Choroid plexus epithelial cell (primary cell): ENCODE results near the gene GNAT3.

Experiments
- DNase-seq: peaks from one replicate; pipeline ENCODE4 v3.0.0-alpha.2; 2010; ENCODE audit warnings: low read depth
- H3K4me3 ChIP-seq: 2 replicates; pipeline ENCODE4 v1.5.1; 2011; ENCODE audit warnings: low read depth, mild to moderate bottlenecking, control low read depth, low read length, moderate library complexity
- TF ChIP-seq, protein P1 (sequence below): conservative IDR thresholded peaks from 2 replicates; pipeline ENCODE4 v1.5.1; 2011; ENCODE audit warnings: low read depth, mild to moderate bottlenecking, control low read depth, inconsistent platforms, low read length, moderate library complexity

GNAT3 gene

DNA sequence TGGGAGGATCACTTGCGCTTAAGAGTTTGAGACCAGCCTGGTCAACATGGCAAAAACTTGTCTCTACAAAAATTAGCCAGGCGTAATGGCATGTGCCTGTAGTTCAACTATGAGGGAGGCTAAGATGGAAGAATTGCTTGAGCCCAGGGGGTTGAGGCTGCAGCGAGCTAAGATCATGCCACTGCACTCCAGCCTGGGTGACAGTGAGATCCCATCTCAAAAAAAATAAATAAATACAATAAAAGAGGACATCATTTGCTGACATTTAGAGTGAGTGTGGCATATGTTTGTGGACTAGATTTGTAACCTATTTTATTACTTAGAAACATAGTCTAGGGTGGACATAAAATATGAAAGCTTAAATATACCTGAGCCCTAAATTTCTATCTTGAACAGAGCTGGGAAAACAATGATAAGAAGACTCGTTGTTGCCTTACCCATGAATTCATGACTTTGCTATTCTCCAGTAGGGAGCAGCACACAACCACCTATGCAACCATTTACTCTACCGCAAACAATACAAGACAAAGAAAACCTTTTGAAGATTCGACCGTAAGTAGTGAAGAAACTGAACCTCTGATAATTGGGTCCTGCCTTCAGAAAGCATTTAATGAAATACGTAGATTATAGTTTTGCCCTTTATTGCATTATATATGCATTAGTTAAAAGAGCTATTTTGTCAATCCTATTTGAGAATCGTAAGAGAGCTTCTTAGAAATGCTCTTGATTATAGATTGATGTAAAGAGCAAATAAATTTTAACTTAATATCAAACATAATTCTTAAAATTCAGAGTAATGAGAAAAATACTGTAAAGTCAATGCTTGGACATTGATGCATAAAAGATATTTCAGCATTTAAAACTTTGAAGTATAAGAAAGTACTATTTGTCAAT, 83.5 kb downstream of the GNAT3 start:
- H3K4me3 ChIP-seq: no peak overlapping the region
- DNase-seq: peak; percentile 90
- TF ChIP-seq, protein P1, sequence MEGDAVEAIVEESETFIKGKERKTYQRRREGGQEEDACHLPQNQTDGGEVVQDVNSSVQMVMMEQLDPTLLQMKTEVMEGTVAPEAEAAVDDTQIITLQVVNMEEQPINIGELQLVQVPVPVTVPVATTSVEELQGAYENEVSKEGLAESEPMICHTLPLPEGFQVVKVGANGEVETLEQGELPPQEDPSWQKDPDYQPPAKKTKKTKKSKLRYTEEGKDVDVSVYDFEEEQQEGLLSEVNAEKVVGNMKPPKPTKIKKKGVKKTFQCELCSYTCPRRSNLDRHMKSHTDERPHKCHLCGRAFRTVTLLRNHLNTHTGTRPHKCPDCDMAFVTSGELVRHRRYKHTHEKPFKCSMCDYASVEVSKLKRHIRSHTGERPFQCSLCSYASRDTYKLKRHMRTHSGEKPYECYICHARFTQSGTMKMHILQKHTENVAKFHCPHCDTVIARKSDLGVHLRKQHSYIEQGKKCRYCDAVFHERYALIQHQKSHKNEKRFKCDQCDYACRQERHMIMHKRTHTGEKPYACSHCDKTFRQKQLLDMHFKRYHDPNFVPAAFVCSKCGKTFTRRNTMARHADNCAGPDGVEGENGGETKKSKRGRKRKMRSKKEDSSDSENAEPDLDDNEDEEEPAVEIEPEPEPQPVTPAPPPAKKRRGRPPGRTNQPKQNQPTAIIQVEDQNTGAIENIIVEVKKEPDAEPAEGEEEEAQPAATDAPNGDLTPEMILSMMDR: peak; percentile 77

DNA sequence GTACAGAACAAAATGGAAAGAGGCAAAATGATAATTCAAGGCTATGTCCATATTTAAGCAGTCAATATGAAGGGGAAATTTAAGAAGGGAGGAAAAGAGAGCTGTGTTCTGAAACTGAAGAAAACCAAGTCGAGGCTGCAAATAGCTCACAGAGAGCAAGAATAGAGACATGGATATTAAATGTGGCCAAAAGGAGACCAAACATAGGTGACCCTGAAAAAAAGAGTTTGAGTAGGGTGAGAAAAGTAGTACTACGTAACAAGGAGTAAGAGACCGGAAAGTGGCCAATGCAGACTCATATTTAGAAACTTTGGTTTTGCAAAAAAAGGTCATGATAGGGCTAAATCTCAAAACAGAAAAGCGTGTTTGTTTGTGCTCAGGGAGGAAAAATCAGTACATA, 84.6 kb downstream of the GNAT3 start:
- no peak overlapping the region for H3K4me3 ChIP-seq
- TF ChIP-seq, protein P1: no peak
- DNase-seq: no peak

DNA sequence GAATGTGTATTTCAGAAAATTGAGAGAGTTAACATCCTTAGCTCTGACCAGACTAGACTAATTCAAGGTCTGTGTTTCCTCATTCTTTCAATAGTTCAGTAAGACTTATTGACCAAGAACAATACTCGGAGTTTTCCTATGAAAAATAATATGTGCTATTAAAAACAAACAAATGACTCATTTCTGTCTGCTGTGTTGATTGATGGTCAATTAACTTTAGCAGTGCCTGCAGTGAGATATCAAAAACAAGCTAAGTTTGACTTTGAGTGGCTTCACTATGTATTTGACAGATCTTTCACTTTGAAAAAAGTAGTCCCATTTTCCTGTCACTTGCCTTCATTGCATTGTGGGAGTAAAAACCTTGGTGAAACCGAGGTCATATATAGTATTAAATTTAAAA, 91.0 kb downstream of the GNAT3 start:
- TF ChIP-seq, protein P1: no peak
- no peak for DNase-seq
- no peak overlapping the region for H3K4me3 ChIP-seq

DNA sequence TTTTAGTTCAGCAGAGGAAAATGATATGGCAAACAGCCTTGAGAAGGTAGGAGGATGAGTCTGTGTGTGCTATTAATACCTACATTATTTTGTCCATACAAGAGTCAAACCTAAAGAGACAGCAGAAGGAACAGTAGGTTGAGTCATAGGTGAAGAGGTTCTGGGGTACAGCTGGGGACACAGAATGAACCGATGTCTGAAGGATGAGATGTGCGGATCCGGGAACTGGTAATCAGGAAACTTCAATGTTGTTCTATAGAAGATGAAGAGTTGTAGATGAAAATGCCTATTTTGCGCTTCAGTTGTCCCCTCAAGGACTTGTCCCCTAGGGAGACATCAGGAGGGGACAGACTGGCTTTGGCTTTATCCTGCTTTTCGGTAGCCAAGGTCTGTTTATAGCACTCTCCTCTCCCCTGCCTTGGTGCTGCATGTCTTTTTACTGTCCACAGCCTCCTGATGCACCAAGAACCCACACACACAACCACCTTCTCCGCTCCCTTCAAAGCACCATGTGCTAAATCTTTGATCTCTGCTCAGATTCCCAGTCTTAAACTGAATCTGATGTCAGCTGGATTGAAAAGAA, 94.6 kb downstream of the GNAT3 start:
- no peak for DNase-seq
- H3K4me3 ChIP-seq: no peak overlapping the region
- TF ChIP-seq, protein P1: no peak

DNA sequence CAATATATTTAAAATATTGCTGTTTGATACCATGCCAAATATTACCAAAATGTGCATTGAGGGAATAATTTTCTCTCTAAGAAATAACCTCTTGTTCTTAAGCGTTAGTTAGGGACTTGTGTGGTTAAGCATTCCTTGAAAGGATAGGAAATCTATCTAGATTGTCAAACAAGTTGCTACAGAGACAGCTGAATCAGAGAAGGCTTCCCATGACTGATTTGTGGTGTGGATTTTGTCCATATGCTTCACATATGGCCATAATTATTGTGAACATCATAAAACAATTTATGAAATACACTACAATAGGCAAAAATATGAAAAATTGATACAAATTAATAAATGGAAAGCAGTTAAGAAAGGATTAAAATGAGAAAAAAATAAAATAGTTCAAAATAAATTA, 96.3 kb downstream of the GNAT3 start:
- peak; percentile 19 for DNase-seq
- TF ChIP-seq, protein P1: no peak
- no peak overlapping the region for H3K4me3 ChIP-seq

DNA sequence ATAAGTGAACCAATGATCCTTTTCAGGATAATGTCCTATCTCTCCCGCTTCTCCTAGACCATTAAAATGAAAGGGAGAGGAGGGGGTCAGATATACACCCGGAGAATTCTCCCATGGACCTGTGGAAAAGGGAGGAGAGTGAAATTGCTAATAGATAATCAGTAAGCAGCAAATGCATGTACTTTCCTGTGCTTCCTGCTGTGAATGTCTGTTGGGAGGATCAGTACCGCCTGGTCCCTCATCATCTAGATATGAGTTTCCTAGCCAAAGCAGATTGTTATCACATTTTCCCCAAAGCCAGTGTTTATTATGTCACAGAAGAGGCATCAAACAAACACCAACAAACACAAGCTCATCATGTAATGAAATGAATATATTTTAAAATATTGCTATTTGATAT, 96.8 kb downstream of the GNAT3 start:
- TF ChIP-seq, protein P1: no peak

More for the DNA sequence above, 96.8 kb downstream of the GNAT3 start:
- no peak for DNase-seq
- no peak overlapping the region for H3K4me3 ChIP-seq
